ENCODE results near the gene CYBA.

DNA sequence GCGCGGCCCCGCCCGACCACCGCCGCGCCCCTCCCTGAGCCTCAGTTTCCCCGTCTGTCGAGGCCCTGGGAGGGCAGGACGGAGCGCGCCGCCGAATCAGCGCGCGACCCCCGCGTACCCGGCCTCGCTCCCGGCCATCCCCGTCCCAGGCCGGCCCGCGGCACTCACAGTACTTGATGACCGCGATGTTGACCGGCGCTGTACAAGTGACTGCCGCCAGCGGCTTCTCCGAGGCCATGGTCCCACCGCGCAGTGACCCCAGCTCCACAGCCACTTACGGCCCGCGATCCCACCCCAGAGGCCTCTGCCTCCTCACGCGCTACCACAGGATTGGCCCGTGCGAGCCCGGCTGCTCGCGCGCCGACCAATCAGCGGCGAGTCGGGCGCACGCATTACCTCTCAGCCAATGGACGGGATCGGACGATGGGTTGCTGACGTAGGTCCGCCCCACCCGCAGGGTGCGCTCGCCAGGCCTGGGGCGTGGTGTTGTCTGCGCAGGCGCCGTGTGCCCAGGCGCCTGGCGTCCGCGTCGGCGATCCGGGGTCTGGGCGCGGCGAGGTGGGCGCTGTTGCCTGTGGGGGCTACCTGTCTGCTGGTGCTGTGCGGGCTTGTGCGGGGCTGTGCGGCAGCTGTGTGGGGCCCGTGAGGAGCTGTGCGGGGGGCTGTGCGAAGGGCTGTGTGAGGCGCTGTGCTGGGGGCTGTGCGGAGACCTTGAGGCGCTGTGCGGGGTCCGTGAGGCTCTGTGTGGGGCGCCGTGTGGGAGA, 12.2 kb upstream of the CYBA start, which contains the start of gene MVD:
- TF ChIP-seq EZH2 (IDR thresholded peaks at IDR 0.05; ENCODE audit: low read length): no peak
- no peak for TF ChIP-seq CTCF (optimal IDR thresholded peaks at IDR 0.05 in 1 of 3, IDR thresholded peaks at IDR 0.05 in 1 of 3, conservative IDR thresholded peaks at IDR 0.05 in 1 of 3; ENCODE audit: extremely low read depth in 1 of 3, insufficient read depth in 2 of 3, low read length in 3 of 3)
